ENCODE measurements around the gene RPUSD4.

Gene RPUSD4

DNA sequence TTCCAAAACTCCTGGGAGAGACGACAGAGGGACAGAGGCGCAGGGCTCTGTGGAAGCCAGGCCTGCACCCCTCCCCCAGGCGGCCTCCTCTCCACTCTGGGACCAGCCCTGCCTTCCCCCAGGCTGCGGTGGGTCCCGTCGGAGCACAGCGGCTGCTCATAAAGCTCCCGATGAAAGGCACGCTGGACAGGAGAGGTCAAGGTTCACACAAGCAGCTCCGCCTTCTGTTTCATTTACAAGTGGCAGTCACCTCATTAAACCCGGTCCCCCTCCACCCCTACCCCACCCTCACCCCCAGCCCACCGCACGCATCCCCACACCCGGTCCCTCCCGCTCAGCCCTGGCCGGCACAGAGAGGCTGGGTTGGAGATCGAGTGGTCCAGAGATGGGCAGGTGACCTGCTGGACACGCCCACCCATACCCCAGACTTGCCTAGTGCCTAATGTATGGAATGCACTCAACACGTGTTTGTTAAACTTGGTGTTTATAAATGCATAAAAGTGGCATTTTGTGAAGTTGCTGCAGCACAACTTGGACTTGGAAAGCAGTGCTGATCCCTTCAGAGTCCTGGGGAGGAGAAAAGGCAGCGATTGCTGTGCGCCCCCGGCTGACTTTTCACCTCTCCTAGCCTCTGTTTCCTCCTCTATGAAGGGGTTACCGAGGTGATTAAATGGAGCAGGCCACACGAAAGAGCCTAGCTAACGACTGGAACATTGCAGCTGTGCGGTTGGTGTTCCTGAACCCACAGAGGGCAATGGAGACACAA, 26.0 kb downstream of the RPUSD4 start:
- H3K9ac ChIP-seq (ENCODE audit: low read depth in 1 of 2, low read length in 2 of 2) = no peak overlapping the region
- H3K36me3 ChIP-seq (ENCODE audit: control insufficient read depth in 2 of 2, insufficient read depth in 2 of 2, low read length in 2 of 2) = peaks cover 0 to 2% of the 10 kb centered on the region in 2 donors
- peaks cover 0 to 2% of the 10 kb centered on the region in 2 donors for H3K4me1 ChIP-seq (ENCODE audit: control insufficient read depth in 2 of 2, insufficient read depth in 2 of 2, low read length in 2 of 2)
- no peaks in the 10 kb centered on the region for H3K9me3 ChIP-seq (ENCODE audit: control insufficient read depth in 2 of 2, low read length in 2 of 2)
- H3K27me3 ChIP-seq (ENCODE audit: control insufficient read depth in 2 of 2, insufficient read depth in 2 of 2, low read length in 2 of 2) = no peaks in the 10 kb centered on the region
- H3K4me3 ChIP-seq (ENCODE audit: low read length in 2 of 2) = no peak overlapping the region
- no peak overlapping the region for H3K27ac ChIP-seq (ENCODE audit: low read depth in 2 of 2, low read length in 2 of 2)

- peaks cover 0 to 2% of the 10 kb centered on the region in 2 donors for H3K36me3 ChIP-seq (ENCODE audit: control insufficient read depth in 2 of 2, insufficient read depth in 2 of 2, low read length in 2 of 2)
- H3K27me3 ChIP-seq (ENCODE audit: control insufficient read depth in 2 of 2, insufficient read depth in 2 of 2, low read length in 2 of 2) = no peaks in the 10 kb centered on the region
- H3K4me3 ChIP-seq (ENCODE audit: low read length in 2 of 2) = no peak overlapping the region
- no peak overlapping the region for H3K9ac ChIP-seq (ENCODE audit: low read depth in 1 of 2, low read length in 2 of 2)
- no peaks in the 10 kb centered on the region for H3K9me3 ChIP-seq (ENCODE audit: control insufficient read depth in 2 of 2, low read length in 2 of 2)
- H3K4me1 ChIP-seq (ENCODE audit: control insufficient read depth in 2 of 2, insufficient read depth in 2 of 2, low read length in 2 of 2) = peaks cover 0 to 2% of the 10 kb centered on the region in 2 donors
- H3K27ac ChIP-seq (ENCODE audit: low read depth in 2 of 2, low read length in 2 of 2) = no peak overlapping the region
These were observed 28.5 kb downstream of the RPUSD4 start for GRCh38 chr11:126182787-126183445.

- Histone ChIP-seq H3K36me3 (ENCODE audit: control insufficient read depth in 2 of 2, insufficient read depth in 2 of 2, low read length in 2 of 2) (peaks cover 0 to 2% of the 10 kb centered on the region in 2 donors), H3K27me3 (ENCODE audit: control insufficient read depth in 2 of 2, insufficient read depth in 2 of 2, low read length in 2 of 2) (no peaks in the 10 kb centered on the region), H3K9ac (ENCODE audit: low read depth in 1 of 2, low read length in 2 of 2) (no peak overlapping the region)
These were observed 29.3 kb downstream of the RPUSD4 start for GRCh38 chr11:126181939-126182730.

DNA sequence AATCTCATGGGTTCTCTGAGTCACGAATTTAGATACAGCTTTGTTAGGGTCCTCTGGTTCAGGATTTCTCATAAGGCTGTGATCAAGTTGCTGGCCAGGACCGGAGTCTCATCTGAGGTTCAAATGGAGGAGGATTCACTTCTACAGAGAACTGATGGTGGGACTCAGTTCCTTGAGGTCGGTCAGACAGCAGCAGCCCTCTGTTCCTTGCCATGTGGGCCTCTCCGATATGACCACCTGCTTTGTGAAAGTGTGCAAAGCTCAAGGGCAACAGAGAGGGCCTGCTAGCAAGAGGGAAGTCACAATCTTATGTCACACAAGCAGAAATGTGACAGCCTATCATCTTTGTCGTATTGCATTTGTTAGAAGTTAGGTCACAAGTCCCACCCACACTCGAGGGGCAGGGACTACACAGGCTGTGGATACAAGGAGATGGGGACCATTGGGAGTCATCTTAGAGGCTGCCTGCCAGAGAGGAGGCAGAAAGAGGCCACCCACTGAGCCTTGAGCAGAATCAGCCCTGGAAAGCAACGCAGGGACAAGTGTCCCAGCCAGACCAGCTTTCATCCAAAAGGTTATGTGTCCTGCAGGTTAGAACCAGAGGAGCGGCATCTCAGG, 34.5 kb downstream of the RPUSD4 start:
- Histone ChIP-seq H3K9ac (ENCODE audit: low read depth in 1 of 2, low read length in 2 of 2) (no peak overlapping the region), H3K9me3 (ENCODE audit: control insufficient read depth in 2 of 2, low read length in 2 of 2) (no peaks in the 10 kb centered on the region), H3K4me3 (ENCODE audit: low read length in 2 of 2) (no peak overlapping the region)

More at GRCh38 chr11:126181939-126182730, 29.3 kb downstream of the RPUSD4 start:
- Histone ChIP-seq H3K27ac (ENCODE audit: low read depth in 2 of 2, low read length in 2 of 2) (no peak overlapping the region), H3K4me3 (ENCODE audit: low read length in 2 of 2) (no peak overlapping the region), H3K9me3 (ENCODE audit: control insufficient read depth in 2 of 2, low read length in 2 of 2) (no peaks in the 10 kb centered on the region), H3K4me1 (ENCODE audit: control insufficient read depth in 2 of 2, insufficient read depth in 2 of 2, low read length in 2 of 2) (peaks cover 0 to 2% of the 10 kb centered on the region in 2 donors)

GRCh38 chr11:126175393-126175792, 36.1 kb downstream of the RPUSD4 start:
- H3K9ac ChIP-seq (ENCODE audit: low read depth in 1 of 2, low read length in 2 of 2) = no peak overlapping the region
- H3K4me1 ChIP-seq (ENCODE audit: control insufficient read depth in 2 of 2, insufficient read depth in 2 of 2, low read length in 2 of 2) = no peaks in the 10 kb centered on the region
- no peak overlapping the region for H3K27ac ChIP-seq (ENCODE audit: low read depth in 2 of 2, low read length in 2 of 2)
- no peak overlapping the region for H3K4me3 ChIP-seq (ENCODE audit: low read length in 2 of 2)
- no peaks in the 10 kb centered on the region for H3K36me3 ChIP-seq (ENCODE audit: control insufficient read depth in 2 of 2, insufficient read depth in 2 of 2, low read length in 2 of 2)
- no peaks in the 10 kb centered on the region for H3K9me3 ChIP-seq (ENCODE audit: control insufficient read depth in 2 of 2, low read length in 2 of 2)
- H3K27me3 ChIP-seq (ENCODE audit: control insufficient read depth in 2 of 2, insufficient read depth in 2 of 2, low read length in 2 of 2) = no peaks in the 10 kb centered on the region

More for the DNA sequence above, 34.5 kb downstream of the RPUSD4 start:
- Histone ChIP-seq H3K27ac (ENCODE audit: low read depth in 2 of 2, low read length in 2 of 2) (no peak overlapping the region), H3K4me1 (ENCODE audit: control insufficient read depth in 2 of 2, insufficient read depth in 2 of 2, low read length in 2 of 2) (no peaks in the 10 kb centered on the region), H3K36me3 (ENCODE audit: control insufficient read depth in 2 of 2, insufficient read depth in 2 of 2, low read length in 2 of 2) (no peaks in the 10 kb centered on the region), H3K27me3 (ENCODE audit: control insufficient read depth in 2 of 2, insufficient read depth in 2 of 2, low read length in 2 of 2) (no peaks in the 10 kb centered on the region)

DNA sequence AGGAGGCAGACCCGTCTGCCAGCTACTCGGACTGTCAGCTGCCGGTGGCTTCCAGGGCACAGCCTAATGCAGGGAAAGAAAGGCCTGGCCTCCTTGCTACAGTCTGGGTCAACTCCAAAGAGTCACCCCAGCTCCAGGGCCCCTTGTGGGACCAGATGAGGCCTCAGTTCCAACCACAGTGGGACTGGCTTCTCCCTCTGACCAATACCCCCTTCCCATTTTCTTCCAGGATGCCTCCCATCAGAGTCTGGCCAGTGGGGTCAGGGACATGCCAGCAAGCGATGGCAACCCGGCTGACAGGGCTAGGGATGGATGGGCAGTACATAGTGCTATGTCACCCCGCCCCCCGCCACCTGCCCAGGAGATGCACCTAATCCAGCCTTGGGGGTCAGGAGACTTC, 36.6 kb downstream of the RPUSD4 start:
- Histone ChIP-seq H3K9ac (ENCODE audit: low read depth in 1 of 2, low read length in 2 of 2) (no peak overlapping the region), H3K27me3 (ENCODE audit: control insufficient read depth in 2 of 2, insufficient read depth in 2 of 2, low read length in 2 of 2) (no peaks in the 10 kb centered on the region), H3K36me3 (ENCODE audit: control insufficient read depth in 2 of 2, insufficient read depth in 2 of 2, low read length in 2 of 2) (no peaks in the 10 kb centered on the region), H3K4me3 (ENCODE audit: low read length in 2 of 2) (no peak overlapping the region), H3K4me1 (ENCODE audit: control insufficient read depth in 2 of 2, insufficient read depth in 2 of 2, low read length in 2 of 2) (no peaks in the 10 kb centered on the region), H3K9me3 (ENCODE audit: control insufficient read depth in 2 of 2, low read length in 2 of 2) (no peaks in the 10 kb centered on the region), H3K27ac (ENCODE audit: low read depth in 2 of 2, low read length in 2 of 2) (no peak overlapping the region)

GRCh38 chr11:126173257-126173656, 38.2 kb downstream of the RPUSD4 start:
- H3K4me1 ChIP-seq (ENCODE audit: control insufficient read depth in 2 of 2, insufficient read depth in 2 of 2, low read length in 2 of 2) = no peaks in the 10 kb centered on the region
- no peak overlapping the region for H3K9ac ChIP-seq (ENCODE audit: low read depth in 1 of 2, low read length in 2 of 2)
- H3K9me3 ChIP-seq (ENCODE audit: control insufficient read depth in 2 of 2, low read length in 2 of 2) = no peaks in the 10 kb centered on the region
- no peaks in the 10 kb centered on the region for H3K27me3 ChIP-seq (ENCODE audit: control insufficient read depth in 2 of 2, insufficient read depth in 2 of 2, low read length in 2 of 2)
- no peaks in the 10 kb centered on the region for H3K36me3 ChIP-seq (ENCODE audit: control insufficient read depth in 2 of 2, insufficient read depth in 2 of 2, low read length in 2 of 2)
- H3K27ac ChIP-seq (ENCODE audit: low read depth in 2 of 2, low read length in 2 of 2) = no peak overlapping the region
- H3K4me3 ChIP-seq (ENCODE audit: low read length in 2 of 2) = no peak overlapping the region

DNA sequence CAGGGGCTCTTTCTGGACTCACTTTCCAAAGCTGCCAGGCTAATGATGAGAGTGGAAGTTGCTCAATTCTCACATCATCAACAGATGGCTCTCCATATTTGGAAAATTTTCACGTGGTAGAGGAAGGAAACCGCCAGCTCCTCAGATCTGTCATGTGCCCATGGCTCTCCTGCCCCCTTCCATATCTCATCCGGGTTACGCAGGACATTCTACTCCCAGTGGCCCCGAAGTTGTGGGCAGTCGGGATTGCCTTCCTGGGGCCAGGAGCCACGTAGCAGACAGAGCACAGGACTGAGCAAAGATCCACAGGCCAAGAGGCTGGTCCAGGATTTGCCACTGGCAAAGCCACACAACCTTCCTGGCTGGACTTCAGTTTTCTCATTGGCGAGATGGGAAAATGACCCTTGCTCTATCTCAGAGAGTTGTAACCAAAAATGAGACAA, 38.8 kb downstream of the RPUSD4 start:
- H3K27ac ChIP-seq (ENCODE audit: low read depth in 2 of 2, low read length in 2 of 2) = no peak overlapping the region

GRCh38 chr11:126169291-126169690, 42.2 kb downstream of the RPUSD4 start:
- no peak overlapping the region for H3K9ac ChIP-seq (ENCODE audit: low read depth in 1 of 2, low read length in 2 of 2)
- H3K9me3 ChIP-seq (ENCODE audit: control insufficient read depth in 2 of 2, low read length in 2 of 2) = no peaks in the 10 kb centered on the region
- H3K27me3 ChIP-seq (ENCODE audit: control insufficient read depth in 2 of 2, insufficient read depth in 2 of 2, low read length in 2 of 2) = peaks cover 0 to 3% of the 10 kb centered on the region in 2 donors
- H3K4me3 ChIP-seq (ENCODE audit: low read length in 2 of 2) = no peak overlapping the region
- H3K4me1 ChIP-seq (ENCODE audit: control insufficient read depth in 2 of 2, insufficient read depth in 2 of 2, low read length in 2 of 2) = no peaks in the 10 kb centered on the region
- no peak overlapping the region for H3K27ac ChIP-seq (ENCODE audit: low read depth in 2 of 2, low read length in 2 of 2)
- H3K36me3 ChIP-seq (ENCODE audit: control insufficient read depth in 2 of 2, insufficient read depth in 2 of 2, low read length in 2 of 2) = no peaks in the 10 kb centered on the region

More for the DNA sequence above, 38.8 kb downstream of the RPUSD4 start:
- Histone ChIP-seq H3K4me1 (ENCODE audit: control insufficient read depth in 2 of 2, insufficient read depth in 2 of 2, low read length in 2 of 2) (no peaks in the 10 kb centered on the region), H3K9ac (ENCODE audit: low read depth in 1 of 2, low read length in 2 of 2) (no peak overlapping the region), H3K36me3 (ENCODE audit: control insufficient read depth in 2 of 2, insufficient read depth in 2 of 2, low read length in 2 of 2) (no peaks in the 10 kb centered on the region), H3K9me3 (ENCODE audit: control insufficient read depth in 2 of 2, low read length in 2 of 2) (no peaks in the 10 kb centered on the region), H3K4me3 (ENCODE audit: low read length in 2 of 2) (no peak overlapping the region), H3K27me3 (ENCODE audit: control insufficient read depth in 2 of 2, insufficient read depth in 2 of 2, low read length in 2 of 2) (no peaks in the 10 kb centered on the region)
